ENCODE measurements around the gene MTMR2. TPM values are rescaled to one million over a fixed set of nuclear protein-coding genes. Genes with fewer than 3 reads are reported as not detected.

MTMR2 gene
- total RNA-seq, 3 donors from 2014 or later: 50.4 to 57.1 (median 54.1) TPM

DNA sequence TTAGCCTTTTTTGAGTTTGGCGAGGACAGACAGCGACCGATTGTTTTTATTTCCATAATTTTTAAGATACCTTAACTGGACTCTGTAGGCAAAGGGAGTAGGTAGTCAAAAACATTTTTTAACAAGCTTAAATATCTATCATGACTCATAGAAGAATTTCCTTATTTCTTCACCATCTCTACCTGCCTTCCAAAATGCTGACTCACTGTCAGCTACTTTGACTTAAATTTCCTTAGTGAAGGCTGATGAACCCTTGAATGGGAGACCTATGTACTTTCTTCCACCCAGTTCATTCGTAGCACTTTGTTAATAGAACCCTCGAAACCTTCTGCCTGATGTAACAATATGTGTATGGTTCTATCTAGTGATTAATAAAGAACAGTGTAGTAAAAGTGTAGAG lies 1.1 kb upstream of the MTMR2 start:
- ATAC-seq (no peak), DNase-seq (no peak)
- Mint-ChIP-seq H3K27me3 (ENCODE audit: low read depth) (peaks cover 5% of the 10 kb centered on the region), H3K4me3 (peak overlapping the region; percentile 95), H3K36me3 (ENCODE audit: insufficient read depth) (no peaks in the 10 kb centered on the region), H3K4me1 (ENCODE audit: low read depth) (peaks cover 23% of the 10 kb centered on the region), H3K9me3 (no peaks in the 10 kb centered on the region)

- H3K27me3 Mint-ChIP-seq (ENCODE audit: low read depth): peaks cover 5% of the 10 kb centered on the region
- no peak for ATAC-seq
Observed at GRCh38 chr11:95924414-95924760, 480 bp upstream of the MTMR2 start.

DNA sequence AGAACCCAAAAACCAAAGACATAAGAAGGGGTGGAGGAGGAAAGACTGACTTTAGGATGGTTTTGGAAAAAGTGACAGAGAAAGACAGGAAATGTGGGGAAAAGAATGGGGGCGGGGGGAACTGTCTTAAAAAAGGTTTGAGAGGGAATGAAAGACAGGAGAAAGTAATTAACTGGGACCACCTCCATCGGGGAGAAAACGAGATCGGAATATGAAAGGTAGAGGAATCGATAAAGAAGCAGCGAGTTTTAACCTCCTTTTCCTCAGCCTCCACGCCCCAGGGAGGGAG lies 524 bp downstream of the MTMR2 start:
- Mint-ChIP-seq H3K36me3 (ENCODE audit: insufficient read depth) (no peaks in the 10 kb centered on the region), H3K4me1 (ENCODE audit: low read depth) (peaks cover 23% of the 10 kb centered on the region), H3K4me3 (peak overlapping the region; percentile 95), H3K27me3 (ENCODE audit: low read depth) (peaks cover 5% of the 10 kb centered on the region), H3K9me3 (no peaks in the 10 kb centered on the region)
- ATAC-seq (peak in 1 of 2 donors; percentile 19), DNase-seq (peak; percentile 5)

More at GRCh38 chr11:95924414-95924760, 480 bp upstream of the MTMR2 start:
- H3K4me3 Mint-ChIP-seq: peak overlapping the region; percentile 95
- no peaks in the 10 kb centered on the region for H3K36me3 Mint-ChIP-seq (ENCODE audit: insufficient read depth)
- no peaks in the 10 kb centered on the region for H3K9me3 Mint-ChIP-seq
- DNase-seq: no peak
- H3K4me1 Mint-ChIP-seq (ENCODE audit: low read depth): peaks cover 23% of the 10 kb centered on the region

DNA sequence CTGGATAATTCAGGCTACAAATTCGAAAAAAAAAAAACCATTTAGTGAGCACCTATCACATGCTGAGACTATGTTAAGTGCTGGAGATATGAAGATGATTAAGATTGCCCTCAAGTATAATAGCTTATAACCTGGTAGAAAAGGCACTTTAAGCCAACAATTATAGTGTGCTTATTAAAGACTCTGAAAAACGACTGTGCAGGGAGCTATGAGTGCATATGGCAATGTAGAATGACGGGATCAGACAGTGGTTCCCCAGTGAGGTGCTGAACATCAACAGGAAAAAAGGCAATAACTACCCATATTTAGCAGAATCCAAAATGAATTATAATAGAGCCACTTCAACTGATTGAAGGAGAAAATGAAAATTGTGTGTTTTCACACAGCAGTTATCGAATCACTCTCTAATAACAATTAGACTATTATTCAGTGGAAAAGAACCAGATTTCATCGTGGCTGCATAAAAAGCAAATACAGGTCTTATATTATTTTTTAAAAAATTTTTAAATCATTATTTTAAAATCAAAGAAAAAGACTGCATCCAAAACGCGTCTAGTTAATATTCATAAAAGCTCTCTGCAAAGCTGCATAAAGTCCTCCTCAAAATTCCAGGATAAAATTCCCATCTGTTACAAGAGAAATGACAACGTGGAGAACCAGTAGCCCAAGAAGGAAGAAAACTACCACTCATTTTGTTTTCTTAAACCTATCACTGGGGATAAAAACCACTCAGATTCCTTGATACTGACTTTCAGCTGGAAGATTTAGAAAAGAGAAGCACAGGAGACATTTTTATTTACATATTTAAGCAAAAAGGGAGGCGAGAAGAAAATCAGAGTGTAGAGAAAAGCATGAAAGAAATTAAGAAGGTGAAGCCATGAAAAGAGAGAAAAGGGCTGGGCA lies 1.1 kb downstream of the MTMR2 start:
- H3K4me1 Mint-ChIP-seq (ENCODE audit: low read depth): peaks cover 23% of the 10 kb centered on the region
- DNase-seq: no peak
- H3K27me3 Mint-ChIP-seq (ENCODE audit: low read depth): peaks cover 5% of the 10 kb centered on the region

DNA sequence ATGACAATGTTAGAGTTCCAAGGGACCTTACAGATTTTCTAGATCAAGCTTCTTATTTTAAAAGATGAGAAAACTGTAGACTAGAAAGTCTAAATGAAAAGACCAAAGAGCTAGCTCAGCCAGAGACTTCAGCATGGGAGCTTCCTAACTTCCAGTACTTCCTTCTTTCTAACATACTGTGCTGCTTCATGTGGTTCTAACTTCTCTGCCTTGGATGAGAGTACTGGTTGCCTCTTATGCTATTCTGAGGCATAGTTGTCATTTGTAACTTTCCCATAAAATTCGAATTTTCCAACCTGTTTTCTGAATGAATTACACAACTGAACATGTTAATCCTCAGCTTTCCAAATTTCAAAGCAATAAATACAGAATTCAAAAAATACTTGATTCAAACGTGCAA lies 1.8 kb downstream of the MTMR2 start:
- Mint-ChIP-seq H3K4me1 (ENCODE audit: low read depth) (peaks cover 23% of the 10 kb centered on the region), H3K36me3 (ENCODE audit: insufficient read depth) (no peaks in the 10 kb centered on the region), H3K27me3 (ENCODE audit: low read depth) (peaks cover 5% of the 10 kb centered on the region), H3K9me3 (no peaks in the 10 kb centered on the region), H3K4me3 (peak overlapping the region; percentile 95)
- ATAC-seq (no peak), DNase-seq (no peak)

More for the DNA sequence above, 1.1 kb downstream of the MTMR2 start:
- Mint-ChIP-seq H3K4me3 (peak overlapping the region; percentile 95), H3K36me3 (ENCODE audit: insufficient read depth) (no peaks in the 10 kb centered on the region), H3K9me3 (no peaks in the 10 kb centered on the region)
- no peak for ATAC-seq

DNA sequence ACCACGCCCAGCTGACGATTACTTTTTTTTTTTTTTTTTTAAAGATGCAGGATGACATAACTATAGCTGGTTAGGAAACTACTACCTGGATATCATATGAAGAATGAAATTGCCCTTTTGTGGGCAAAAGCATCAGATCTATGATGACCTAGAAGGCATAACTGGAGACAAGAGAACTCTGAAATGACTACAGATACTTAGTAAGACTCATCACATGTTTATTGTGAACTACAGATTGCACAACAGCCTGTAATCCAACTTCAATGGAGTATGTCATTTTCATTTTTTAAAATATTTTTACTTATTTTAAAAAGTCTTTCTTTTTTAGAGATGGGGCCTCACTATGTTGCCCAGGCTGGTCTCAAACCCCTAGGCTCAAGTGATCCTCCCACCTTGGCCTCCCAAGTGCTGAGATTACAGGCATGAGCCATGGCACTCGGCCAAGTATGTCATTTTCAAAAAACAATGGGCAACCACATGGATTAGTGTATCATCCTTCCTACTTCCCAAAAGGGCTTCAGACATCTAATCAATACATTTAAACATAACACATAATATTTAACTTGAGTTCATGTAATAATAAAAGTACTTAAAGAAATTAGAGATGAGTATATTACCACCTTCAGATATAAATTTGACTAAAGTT lies 3.3 kb downstream of the MTMR2 start:
- H3K36me3 Mint-ChIP-seq (ENCODE audit: insufficient read depth): no peaks in the 10 kb centered on the region
- DNase-seq: no peak
- no peaks in the 10 kb centered on the region for H3K9me3 Mint-ChIP-seq
- H3K4me3 Mint-ChIP-seq: no peak overlapping the region
- H3K4me1 Mint-ChIP-seq (ENCODE audit: low read depth): peaks cover 29% of the 10 kb centered on the region
- no peaks in the 10 kb centered on the region for H3K27me3 Mint-ChIP-seq (ENCODE audit: low read depth)
- ATAC-seq: peak in 1 of 2 donors; percentile 30

GRCh38 chr11:95919514-95919913 lies 4.4 kb downstream of the MTMR2 start:
- H3K4me3 Mint-ChIP-seq: no peak overlapping the region
- H3K4me1 Mint-ChIP-seq (ENCODE audit: low read depth): peaks cover 24% of the 10 kb centered on the region

DNA sequence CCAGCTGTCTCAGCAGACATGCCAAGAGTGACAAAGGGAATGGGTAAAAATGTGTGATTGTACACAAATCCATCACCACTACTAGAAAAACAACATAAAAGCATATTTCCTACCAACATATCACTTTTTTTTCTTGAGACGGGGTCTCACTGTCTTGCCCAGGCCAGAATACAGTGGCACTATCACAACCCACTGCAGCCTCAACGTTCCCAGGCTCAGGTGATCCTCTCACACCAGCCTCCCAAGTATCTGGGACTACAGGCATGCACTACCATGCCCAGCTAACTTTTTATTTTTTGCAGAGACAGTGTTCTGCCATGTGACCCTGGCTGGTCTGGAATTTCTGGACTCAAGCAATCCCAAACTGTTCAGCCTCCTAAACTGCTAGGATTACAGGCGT lies 5.2 kb downstream of the MTMR2 start:
- ATAC-seq: no peak
- H3K4me1 Mint-ChIP-seq (ENCODE audit: low read depth): peaks cover 24% of the 10 kb centered on the region
- no peaks in the 10 kb centered on the region for H3K36me3 Mint-ChIP-seq (ENCODE audit: insufficient read depth)
- DNase-seq: no peak
- H3K9me3 Mint-ChIP-seq: no peaks in the 10 kb centered on the region
- no peak overlapping the region for H3K4me3 Mint-ChIP-seq
- H3K27me3 Mint-ChIP-seq (ENCODE audit: low read depth): no peaks in the 10 kb centered on the region

More at GRCh38 chr11:95919514-95919913, 4.4 kb downstream of the MTMR2 start:
- H3K36me3 Mint-ChIP-seq (ENCODE audit: insufficient read depth): no peaks in the 10 kb centered on the region
- no peaks in the 10 kb centered on the region for H3K9me3 Mint-ChIP-seq
- DNase-seq: no peak
- no peaks in the 10 kb centered on the region for H3K27me3 Mint-ChIP-seq (ENCODE audit: low read depth)
- ATAC-seq: no peak

- no peaks in the 10 kb centered on the region for H3K9me3 Mint-ChIP-seq
- ATAC-seq (no peak), DNase-seq (no peak)
- H3K27me3 Mint-ChIP-seq (ENCODE audit: low read depth): no peaks in the 10 kb centered on the region
- no peaks in the 10 kb centered on the region for H3K36me3 Mint-ChIP-seq (ENCODE audit: insufficient read depth)
- H3K4me1 Mint-ChIP-seq (ENCODE audit: low read depth): peaks cover 26% of the 10 kb centered on the region
- H3K4me3 Mint-ChIP-seq: no peak overlapping the region
Observed at GRCh38 chr11:95918056-95918455, 5.9 kb downstream of the MTMR2 start.

DNA sequence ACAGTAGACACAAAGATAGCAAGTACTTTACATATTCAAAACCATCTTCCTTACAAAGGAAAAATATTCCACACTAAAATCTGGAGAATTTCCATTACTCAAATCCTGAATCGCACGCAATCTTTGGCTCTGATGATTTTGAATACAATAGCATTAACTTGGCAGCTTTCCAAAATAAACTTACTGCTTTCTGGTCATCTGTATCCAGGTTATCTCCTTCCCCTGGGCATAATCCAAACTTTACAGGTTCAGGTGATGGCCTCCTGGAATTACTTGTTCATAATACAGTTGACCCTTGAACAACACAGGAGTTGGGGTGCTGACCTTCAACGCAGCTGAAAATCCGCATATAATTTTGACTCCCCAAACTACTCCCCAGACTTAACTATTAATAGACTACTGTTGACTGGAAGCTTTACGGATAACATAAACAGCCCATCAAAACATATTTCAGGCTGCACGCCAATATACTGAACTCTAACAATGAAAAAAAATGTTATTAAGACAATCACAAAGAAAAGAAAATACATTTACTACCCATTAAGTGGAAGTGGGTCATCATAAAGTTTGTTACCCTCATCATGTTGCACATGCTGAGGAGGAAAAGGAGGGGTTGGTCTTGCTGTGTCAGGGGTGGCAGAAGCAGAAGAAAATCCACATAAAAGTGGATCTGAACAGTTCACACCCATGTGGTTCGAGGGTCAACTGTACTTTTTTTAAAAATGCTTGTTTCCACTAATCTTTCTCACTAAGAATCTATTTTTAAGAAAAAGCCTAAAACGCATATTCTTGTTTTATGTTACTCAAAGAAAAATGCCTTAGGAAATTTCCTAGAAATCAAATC lies 6.5 kb downstream of the MTMR2 start:
- no peak for ATAC-seq
- H3K4me1 Mint-ChIP-seq (ENCODE audit: low read depth): peaks cover 22% of the 10 kb centered on the region

DNA sequence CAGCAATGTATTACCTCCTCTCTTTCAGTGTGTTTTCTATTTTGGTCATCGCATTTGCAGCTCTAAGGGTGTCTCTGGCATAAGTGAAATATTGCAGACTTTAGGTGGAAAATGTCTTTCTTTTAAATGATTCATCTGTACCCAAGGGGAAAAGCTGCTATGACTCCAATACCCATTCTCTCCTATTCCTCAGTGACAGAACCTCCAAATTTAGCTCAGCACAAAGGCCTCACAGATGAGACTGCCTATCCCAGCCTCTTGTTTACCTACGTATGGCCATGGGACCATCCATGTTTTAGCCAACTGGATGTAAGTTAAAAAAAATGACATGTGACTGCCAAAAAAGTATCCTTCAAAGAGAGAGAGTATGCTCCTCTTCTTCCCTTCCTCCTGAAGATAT lies 7.9 kb downstream of the MTMR2 start:
- Mint-ChIP-seq H3K27me3 (ENCODE audit: low read depth) (no peaks in the 10 kb centered on the region), H3K4me1 (ENCODE audit: low read depth) (peaks cover 21% of the 10 kb centered on the region), H3K9me3 (no peaks in the 10 kb centered on the region), H3K4me3 (no peak overlapping the region), H3K36me3 (ENCODE audit: insufficient read depth) (peaks cover 2% of the 10 kb centered on the region)
- ATAC-seq (no peak), DNase-seq (no peak)

More for the DNA sequence above, 6.5 kb downstream of the MTMR2 start:
- DNase-seq: no peak
- no peaks in the 10 kb centered on the region for H3K36me3 Mint-ChIP-seq (ENCODE audit: insufficient read depth)
- no peak overlapping the region for H3K4me3 Mint-ChIP-seq
- H3K9me3 Mint-ChIP-seq: no peaks in the 10 kb centered on the region
- H3K27me3 Mint-ChIP-seq (ENCODE audit: low read depth): no peaks in the 10 kb centered on the region

- peaks cover 21% of the 10 kb centered on the region for H3K4me1 Mint-ChIP-seq (ENCODE audit: low read depth)
- no peaks in the 10 kb centered on the region for H3K9me3 Mint-ChIP-seq
- no peak overlapping the region for H3K4me3 Mint-ChIP-seq
- DNase-seq: no peak
- H3K27me3 Mint-ChIP-seq (ENCODE audit: low read depth): no peaks in the 10 kb centered on the region
- H3K36me3 Mint-ChIP-seq (ENCODE audit: insufficient read depth): peaks cover 2% of the 10 kb centered on the region
- ATAC-seq: no peak
Observed at GRCh38 chr11:95915051-95915450, 8.9 kb downstream of the MTMR2 start.

DNA sequence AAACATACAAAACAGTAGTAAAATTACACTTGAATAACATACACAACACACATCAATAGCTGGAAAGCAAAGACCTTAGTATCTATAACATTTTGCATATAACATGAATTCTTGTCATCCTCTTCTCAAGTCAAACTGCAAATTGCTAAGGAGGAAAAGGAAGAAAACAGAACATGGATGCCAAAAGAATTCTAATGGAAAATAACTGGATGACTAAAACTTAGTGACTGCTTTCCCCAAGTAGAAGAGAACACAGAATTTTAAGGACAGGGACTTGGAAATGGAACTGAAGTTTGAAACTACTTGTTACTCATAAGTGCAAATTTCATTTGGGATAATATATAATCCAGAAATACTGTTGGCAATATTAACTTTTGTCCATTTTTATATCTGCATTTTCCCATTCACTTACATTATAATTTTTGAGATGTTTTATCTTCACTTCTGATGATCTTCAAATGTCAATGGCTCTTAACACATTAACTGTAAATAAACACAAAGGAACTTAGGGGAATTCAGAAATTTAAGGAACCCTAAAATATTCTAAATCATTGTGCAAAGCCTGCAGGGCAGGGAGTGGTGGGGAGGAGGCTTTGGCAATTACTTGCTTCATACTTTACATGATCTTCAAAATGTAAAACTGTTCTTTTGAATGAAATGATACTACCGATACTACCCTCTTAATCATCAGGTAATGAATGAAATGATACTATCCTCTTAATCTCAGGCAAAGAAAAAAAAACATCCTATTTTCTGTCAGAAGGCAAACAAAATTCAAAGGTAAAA lies 9.9 kb downstream of the MTMR2 start:
- no peaks in the 10 kb centered on the region for H3K9me3 Mint-ChIP-seq
- no peak overlapping the region for H3K4me3 Mint-ChIP-seq
- H3K27me3 Mint-ChIP-seq (ENCODE audit: low read depth): no peaks in the 10 kb centered on the region
- ATAC-seq (no peak), DNase-seq (no peak)
- peaks cover 2% of the 10 kb centered on the region for H3K36me3 Mint-ChIP-seq (ENCODE audit: insufficient read depth)
- peaks cover 23% of the 10 kb centered on the region for H3K4me1 Mint-ChIP-seq (ENCODE audit: low read depth)
